ENCODE data around the gene PPP2R2C. TPM values are rescaled to one million over a fixed set of nuclear protein-coding genes. Genes with fewer than 3 reads are reported as not detected.

PPP2R2C gene
- total and polyA plus RNA-seq, 2 experiments from 2014 or later: 1.3 to 9.2 TPM

- H3K27ac Mint-ChIP-seq: no peak overlapping the region
- peaks cover 4% of the 10 kb centered on the region; the same call in 1 of the 2 replicates for H3K4me1 ChIP-seq (ENCODE audit: insufficient read depth)
- H3K27me3 ChIP-seq (ENCODE audit: insufficient read depth): no peaks in the 10 kb centered on the region
Measured at GRCh38 chr4:6364146-6364545, 108.3 kb downstream of the PPP2R2C start.

More at GRCh38 chr4:6364146-6364545, 108.3 kb downstream of the PPP2R2C start:
- H3K9me3 Mint-ChIP-seq: no peaks in the 10 kb centered on the region; the same call in 1 of the 3 replicates
- H3K4me1 Mint-ChIP-seq: peaks cover 20% of the 10 kb centered on the region
- H3K27me3 Mint-ChIP-seq (ENCODE audit: insufficient read depth, low read depth, poor library complexity): peaks cover 12% of the 10 kb centered on the region
- no peak overlapping the region for H3K4me3 Mint-ChIP-seq
- no peak overlapping the region for H3K27ac ChIP-seq (ENCODE audit: low read depth)
- no peak overlapping the region for H3K4me2 ChIP-seq
- no peaks in the 10 kb centered on the region for H3K79me2 ChIP-seq (replicated peaks; ENCODE audit: insufficient read depth)
- H3K36me3 Mint-ChIP-seq (ENCODE audit: low read depth): no peaks in the 10 kb centered on the region
- no peaks in the 10 kb centered on the region for H3K9me2 ChIP-seq (ENCODE audit: insufficient read depth)
- TF ChIP-seq JUNB (IDR thresholded peaks at IDR 0.05; ENCODE audit: unreplicated experiment): no peak
- no peak for TF ChIP-seq POLR2AphosphoS5 (IDR thresholded peaks at IDR 0.05; ENCODE audit: low read depth)
- TF ChIP-seq EZH2 (IDR thresholded peaks at IDR 0.05; ENCODE audit: low read depth, unreplicated experiment): no peak
- TF ChIP-seq, protein P1, sequence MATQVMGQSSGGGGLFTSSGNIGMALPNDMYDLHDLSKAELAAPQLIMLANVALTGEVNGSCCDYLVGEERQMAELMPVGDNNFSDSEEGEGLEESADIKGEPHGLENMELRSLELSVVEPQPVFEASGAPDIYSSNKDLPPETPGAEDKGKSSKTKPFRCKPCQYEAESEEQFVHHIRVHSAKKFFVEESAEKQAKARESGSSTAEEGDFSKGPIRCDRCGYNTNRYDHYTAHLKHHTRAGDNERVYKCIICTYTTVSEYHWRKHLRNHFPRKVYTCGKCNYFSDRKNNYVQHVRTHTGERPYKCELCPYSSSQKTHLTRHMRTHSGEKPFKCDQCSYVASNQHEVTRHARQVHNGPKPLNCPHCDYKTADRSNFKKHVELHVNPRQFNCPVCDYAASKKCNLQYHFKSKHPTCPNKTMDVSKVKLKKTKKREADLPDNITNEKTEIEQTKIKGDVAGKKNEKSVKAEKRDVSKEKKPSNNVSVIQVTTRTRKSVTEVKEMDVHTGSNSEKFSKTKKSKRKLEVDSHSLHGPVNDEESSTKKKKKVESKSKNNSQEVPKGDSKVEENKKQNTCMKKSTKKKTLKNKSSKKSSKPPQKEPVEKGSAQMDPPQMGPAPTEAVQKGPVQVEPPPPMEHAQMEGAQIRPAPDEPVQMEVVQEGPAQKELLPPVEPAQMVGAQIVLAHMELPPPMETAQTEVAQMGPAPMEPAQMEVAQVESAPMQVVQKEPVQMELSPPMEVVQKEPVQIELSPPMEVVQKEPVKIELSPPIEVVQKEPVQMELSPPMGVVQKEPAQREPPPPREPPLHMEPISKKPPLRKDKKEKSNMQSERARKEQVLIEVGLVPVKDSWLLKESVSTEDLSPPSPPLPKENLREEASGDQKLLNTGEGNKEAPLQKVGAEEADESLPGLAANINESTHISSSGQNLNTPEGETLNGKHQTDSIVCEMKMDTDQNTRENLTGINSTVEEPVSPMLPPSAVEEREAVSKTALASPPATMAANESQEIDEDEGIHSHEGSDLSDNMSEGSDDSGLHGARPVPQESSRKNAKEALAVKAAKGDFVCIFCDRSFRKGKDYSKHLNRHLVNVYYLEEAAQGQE (IDR thresholded peaks at IDR 0.05; ENCODE audit: unreplicated experiment): no peak
- no peak for TF ChIP-seq CTCF (conservative IDR thresholded peaks at IDR 0.05; ENCODE audit: low read depth in 2 of 2)
- TF ChIP-seq EZH2phosphoT487 (IDR thresholded peaks at IDR 0.05; ENCODE audit: unreplicated experiment): no peak
- TF ChIP-seq, protein P2, sequence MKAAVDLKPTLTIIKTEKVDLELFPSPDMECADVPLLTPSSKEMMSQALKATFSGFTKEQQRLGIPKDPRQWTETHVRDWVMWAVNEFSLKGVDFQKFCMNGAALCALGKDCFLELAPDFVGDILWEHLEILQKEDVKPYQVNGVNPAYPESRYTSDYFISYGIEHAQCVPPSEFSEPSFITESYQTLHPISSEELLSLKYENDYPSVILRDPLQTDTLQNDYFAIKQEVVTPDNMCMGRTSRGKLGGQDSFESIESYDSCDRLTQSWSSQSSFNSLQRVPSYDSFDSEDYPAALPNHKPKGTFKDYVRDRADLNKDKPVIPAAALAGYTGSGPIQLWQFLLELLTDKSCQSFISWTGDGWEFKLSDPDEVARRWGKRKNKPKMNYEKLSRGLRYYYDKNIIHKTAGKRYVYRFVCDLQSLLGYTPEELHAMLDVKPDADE (IDR thresholded peaks at IDR 0.05): no peak
- TF ChIP-seq CREB1 (CRISPR knock-in tag; IDR thresholded peaks at IDR 0.05; ENCODE audit: low read depth): no peak
- no peak for TF ChIP-seq NANOG (IDR thresholded peaks at IDR 0.05; ENCODE audit: borderline replicate concordance)
- TF ChIP-seq ZNF331 (CRISPR knock-in tag; IDR thresholded peaks at IDR 0.05; ENCODE audit: low read depth): no peak
- H3K4me3 ChIP-seq: no peak overlapping the region
- no peaks in the 10 kb centered on the region for H3K36me3 ChIP-seq (ENCODE audit: insufficient read depth)
- DNase-seq (ENCODE audit: low spot score) (no peak), ATAC-seq (no peak)
- no peak overlapping the region for H2AFZ ChIP-seq
- no peaks in the 10 kb centered on the region for H3F3A ChIP-seq (replicated peaks; ENCODE audit: low read depth)
- no peaks in the 10 kb centered on the region for H4K20me1 ChIP-seq (replicated peaks; ENCODE audit: insufficient read depth)

All from GM23338 (cell line).